ENCODE results near the gene CD59. TPM values are rescaled to one million over a fixed set of nuclear protein-coding genes. Genes with fewer than 3 reads are reported as not detected.

CD59 gene
- total and polyA plus RNA-seq, 2 of the 13 experiments (the other 11 are each of a cell fraction or from before 2014, with no cell fraction given), result 127 to 289 TPM

GRCh38 chr11:33691066-33691864 lies 45.0 kb downstream of the CD59 start (continued):
- no peak for TF ChIP-seq GABPA (IDR thresholded peaks at IDR 0.05; ENCODE audit: low read depth, low read length)
- 0 out of 2 replicates have a peak, but pooled peaks have one; percentile 19 for TF ChIP-seq GABPA (CRISPR knock-in tag; IDR thresholded peaks at IDR 0.05; ENCODE audit: low read depth)
- no peak for TF ChIP-seq SMAD9 (CRISPR knock-in tag; IDR thresholded peaks at IDR 0.05)
- TF ChIP-seq PHB2 (IDR thresholded peaks at IDR 0.05; ENCODE audit: partially characterized antibody), result no peak
- peak; percentile 10; the same call in 1 of the 2 replicates for TF ChIP-seq ZMYM3 (CRISPR knock-in tag; IDR thresholded peaks at IDR 0.05)
- TF ChIP-seq STAG1 (CRISPR knock-in tag; IDR thresholded peaks at IDR 0.05), result peak; percentile 10; the same call in 1 of the 2 replicates
- TF ChIP-seq, protein P1, sequence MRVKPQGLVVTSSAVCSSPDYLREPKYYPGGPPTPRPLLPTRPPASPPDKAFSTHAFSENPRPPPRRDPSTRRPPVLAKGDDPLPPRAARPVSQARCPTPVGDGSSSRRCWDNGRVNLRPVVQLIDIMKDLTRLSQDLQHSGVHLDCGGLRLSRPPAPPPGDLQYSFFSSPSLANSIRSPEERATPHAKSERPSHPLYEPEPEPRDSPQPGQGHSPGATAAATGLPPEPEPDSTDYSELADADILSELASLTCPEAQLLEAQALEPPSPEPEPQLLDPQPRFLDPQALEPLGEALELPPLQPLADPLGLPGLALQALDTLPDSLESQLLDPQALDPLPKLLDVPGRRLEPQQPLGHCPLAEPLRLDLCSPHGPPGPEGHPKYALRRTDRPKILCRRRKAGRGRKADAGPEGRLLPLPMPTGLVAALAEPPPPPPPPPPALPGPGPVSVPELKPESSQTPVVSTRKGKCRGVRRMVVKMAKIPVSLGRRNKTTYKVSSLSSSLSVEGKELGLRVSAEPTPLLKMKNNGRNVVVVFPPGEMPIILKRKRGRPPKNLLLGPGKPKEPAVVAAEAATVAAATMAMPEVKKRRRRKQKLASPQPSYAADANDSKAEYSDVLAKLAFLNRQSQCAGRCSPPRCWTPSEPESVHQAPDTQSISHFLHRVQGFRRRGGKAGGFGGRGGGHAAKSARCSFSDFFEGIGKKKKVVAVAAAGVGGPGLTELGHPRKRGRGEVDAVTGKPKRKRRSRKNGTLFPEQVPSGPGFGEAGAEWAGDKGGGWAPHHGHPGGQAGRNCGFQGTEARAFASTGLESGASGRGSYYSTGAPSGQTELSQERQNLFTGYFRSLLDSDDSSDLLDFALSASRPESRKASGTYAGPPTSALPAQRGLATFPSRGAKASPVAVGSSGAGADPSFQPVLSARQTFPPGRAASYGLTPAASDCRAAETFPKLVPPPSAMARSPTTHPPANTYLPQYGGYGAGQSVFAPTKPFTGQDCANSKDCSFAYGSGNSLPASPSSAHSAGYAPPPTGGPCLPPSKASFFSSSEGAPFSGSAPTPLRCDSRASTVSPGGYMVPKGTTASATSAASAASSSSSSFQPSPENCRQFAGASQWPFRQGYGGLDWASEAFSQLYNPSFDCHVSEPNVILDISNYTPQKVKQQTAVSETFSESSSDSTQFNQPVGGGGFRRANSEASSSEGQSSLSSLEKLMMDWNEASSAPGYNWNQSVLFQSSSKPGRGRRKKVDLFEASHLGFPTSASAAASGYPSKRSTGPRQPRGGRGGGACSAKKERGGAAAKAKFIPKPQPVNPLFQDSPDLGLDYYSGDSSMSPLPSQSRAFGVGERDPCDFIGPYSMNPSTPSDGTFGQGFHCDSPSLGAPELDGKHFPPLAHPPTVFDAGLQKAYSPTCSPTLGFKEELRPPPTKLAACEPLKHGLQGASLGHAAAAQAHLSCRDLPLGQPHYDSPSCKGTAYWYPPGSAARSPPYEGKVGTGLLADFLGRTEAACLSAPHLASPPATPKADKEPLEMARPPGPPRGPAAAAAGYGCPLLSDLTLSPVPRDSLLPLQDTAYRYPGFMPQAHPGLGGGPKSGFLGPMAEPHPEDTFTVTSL (CRISPR knock-in tag; IDR thresholded peaks at IDR 0.05; ENCODE audit: borderline replicate concordance), result peak; percentile 68; the same call in 1 of the 2 replicates
- no peak for TF ChIP-seq ZNF543 (CRISPR knock-in tag; IDR thresholded peaks at IDR 0.05)
- TF ChIP-seq, protein P2, sequence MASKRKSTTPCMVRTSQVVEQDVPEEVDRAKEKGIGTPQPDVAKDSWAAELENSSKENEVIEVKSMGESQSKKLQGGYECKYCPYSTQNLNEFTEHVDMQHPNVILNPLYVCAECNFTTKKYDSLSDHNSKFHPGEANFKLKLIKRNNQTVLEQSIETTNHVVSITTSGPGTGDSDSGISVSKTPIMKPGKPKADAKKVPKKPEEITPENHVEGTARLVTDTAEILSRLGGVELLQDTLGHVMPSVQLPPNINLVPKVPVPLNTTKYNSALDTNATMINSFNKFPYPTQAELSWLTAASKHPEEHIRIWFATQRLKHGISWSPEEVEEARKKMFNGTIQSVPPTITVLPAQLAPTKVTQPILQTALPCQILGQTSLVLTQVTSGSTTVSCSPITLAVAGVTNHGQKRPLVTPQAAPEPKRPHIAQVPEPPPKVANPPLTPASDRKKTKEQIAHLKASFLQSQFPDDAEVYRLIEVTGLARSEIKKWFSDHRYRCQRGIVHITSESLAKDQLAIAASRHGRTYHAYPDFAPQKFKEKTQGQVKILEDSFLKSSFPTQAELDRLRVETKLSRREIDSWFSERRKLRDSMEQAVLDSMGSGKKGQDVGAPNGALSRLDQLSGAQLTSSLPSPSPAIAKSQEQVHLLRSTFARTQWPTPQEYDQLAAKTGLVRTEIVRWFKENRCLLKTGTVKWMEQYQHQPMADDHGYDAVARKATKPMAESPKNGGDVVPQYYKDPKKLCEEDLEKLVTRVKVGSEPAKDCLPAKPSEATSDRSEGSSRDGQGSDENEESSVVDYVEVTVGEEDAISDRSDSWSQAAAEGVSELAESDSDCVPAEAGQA (IDR thresholded peaks at IDR 0.05; ENCODE audit: low read depth), result 0 out of 2 replicates have a peak, but pooled peaks have one; percentile 2
- TF ChIP-seq, protein P2 (CRISPR knock-in tag; IDR thresholded peaks at IDR 0.05; ENCODE audit: borderline replicate concordance), result no peak
- TF ChIP-seq HDAC2 (CRISPR knock-in tag; IDR thresholded peaks at IDR 0.05), result peak; percentile 48; the same call in 1 of the 2 replicates
- TF ChIP-seq, protein P3, sequence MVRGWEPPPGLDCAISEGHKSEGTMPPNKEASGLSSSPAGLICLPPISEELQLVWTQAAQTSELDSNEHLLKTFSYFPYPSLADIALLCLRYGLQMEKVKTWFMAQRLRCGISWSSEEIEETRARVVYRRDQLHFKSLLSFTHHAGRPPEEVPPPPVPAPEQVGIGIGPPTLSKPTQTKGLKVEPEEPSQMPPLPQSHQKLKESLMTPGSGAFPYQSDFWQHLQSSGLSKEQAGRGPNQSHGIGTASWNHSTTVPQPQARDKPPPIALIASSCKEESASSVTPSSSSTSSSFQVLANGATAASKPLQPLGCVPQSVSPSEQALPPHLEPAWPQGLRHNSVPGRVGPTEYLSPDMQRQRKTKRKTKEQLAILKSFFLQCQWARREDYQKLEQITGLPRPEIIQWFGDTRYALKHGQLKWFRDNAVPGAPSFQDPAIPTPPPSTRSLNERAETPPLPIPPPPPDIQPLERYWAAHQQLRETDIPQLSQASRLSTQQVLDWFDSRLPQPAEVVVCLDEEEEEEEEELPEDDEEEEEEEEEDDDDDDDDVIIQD (CRISPR knock-in tag; IDR thresholded peaks at IDR 0.05; ENCODE audit: low read depth), result 0 out of 2 replicates have a peak, but pooled peaks have one; percentile 27

Data from HepG2 (cell line).